PC-3 (cell line): ENCODE results near the gene RAB17. TPM values are rescaled to one million over a fixed set of nuclear protein-coding genes. Genes with fewer than 3 reads are reported as not detected.

ENCODE experiments used
- ATAC-seq: fragments of 200-7000 bp; cut with Tn5 transposase; 2 replicates; pipeline ENCODE4 v1.9.1; 2020; ENCODE audit warnings: mild to moderate bottlenecking, moderate library complexity
- BruUV-seq: library from RNA; stranded (reverse); fragments of 400-500 nt; replicated peaks from 2 replicates; lab custom pipeline; 2021; lab: Mats Ljungman, UMichigan
- CTCF ChIA-PET: fragments of 300-600 bp; sonication (Branson Sonifier 250); formaldehyde crosslinking; loops from one replicate; lab custom pipeline; 2022; ENCODE audit warnings: antibody characterized with exemption; lab: Charles Lee
- POLR2A ChIA-PET: fragments of 300-600 bp; sonication (Branson Sonifier 250); formaldehyde crosslinking; loops from one replicate; lab custom pipeline; 2022; ENCODE audit warnings: antibody characterized with exemption; ENCODE audit not compliant: unreplicated experiment; lab: Charles Lee
- DNase-seq: peaks from one replicate; pipeline ENCODE4 v3.0.0-alpha.2; 2015
- H2AFZ ChIP-seq: fragments of 300-600 bp; sonication (generic); 2 replicates; pipeline ENCODE4 v1.6.0; 2016; ENCODE audit warnings: antibody characterized with exemption, low read length
- H3F3A ChIP-seq: fragments of 300-600 bp; sonication (generic); one replicate; pipeline ENCODE4 v1.6.0; 2017; ENCODE audit warnings: antibody characterized with exemption, low read length, control low read depth, mild to moderate bottlenecking; ENCODE audit not compliant: unreplicated experiment
- H3K27ac ChIP-seq: fragments of 300-600 bp; sonication (generic); 2 replicates; pipeline ENCODE4 v1.5.1; 2016; ENCODE audit warnings: mild to moderate bottlenecking, low read length
- H3K27me3 ChIP-seq: fragments of 300-600 bp; sonication (generic); 2 replicates; pipeline ENCODE4 v1.6.1; 2016; ENCODE audit warnings: low read length, mixed read lengths
- H3K36me3 ChIP-seq: fragments of 300-600 bp; sonication (generic); 2 replicates; pipeline ENCODE4 v1.6.1; 2016; ENCODE audit warnings: low read depth, mixed run types, low read length, mixed read lengths
- H3K4me1 ChIP-seq: fragments of 300-600 bp; sonication (generic); 2 replicates; pipeline ENCODE4 v1.5.1; 2016; ENCODE audit warnings: low read length; ENCODE audit not compliant: insufficient read depth
- H3K4me2 ChIP-seq: fragments of 300-600 bp; sonication (generic); 2 replicates; pipeline ENCODE4 v1.6.0; 2016; ENCODE audit warnings: low read length
- H3K4me3 ChIP-seq: fragments of 300-600 bp; sonication (generic); 2 replicates; pipeline ENCODE4 v1.5.1; 2016; ENCODE audit warnings: mild to moderate bottlenecking, low read length, mixed read lengths
- H3K79me2 ChIP-seq: fragments of 300-600 bp; sonication (generic); 2 replicates; pipeline ENCODE4 v1.6.1; 2017; ENCODE audit warnings: low read length, mixed read lengths
- H3K9ac ChIP-seq: fragments of 300-600 bp; sonication (generic); 2 replicates; pipeline ENCODE4 v1.6.0; 2016; ENCODE audit warnings: mild to moderate bottlenecking, low read length
- H3K9me2 ChIP-seq: fragments of 300-600 bp; sonication (generic); replicated peaks from 2 replicates; pipeline ENCODE4 v1.6.1; 2016; ENCODE audit warnings: mixed run types, low read length, mixed read lengths
- H3K9me3 ChIP-seq: fragments of 300-600 bp; sonication (generic); 2 replicates; pipeline ENCODE4 v1.6.1; 2016; ENCODE audit warnings: low read length, mixed read lengths
- H4K20me1 ChIP-seq: fragments of 300-600 bp; sonication (generic); 2 replicates; pipeline ENCODE4 v1.6.1; 2016; ENCODE audit warnings: low read length, mixed read lengths
- EZH2 ChIP-seq: fragments of 300-600 bp; sonication (generic); IDR thresholded peaks from one replicate; pipeline ENCODE4 v1.6.1; 2017; ENCODE audit warnings: antibody characterized with exemption, mild to moderate bottlenecking, low read length; ENCODE audit not compliant: unreplicated experiment
- EZH2phosphoT487 ChIP-seq: fragments of 300-600 bp; sonication (generic); IDR thresholded peaks from 2 replicates; pipeline ENCODE4 v1.6.1; 2018; ENCODE audit warnings: mild to moderate bottlenecking, antibody characterized with exemption, low read length, borderline replicate concordance
- intact Hi-C: fragments of 100-400 bp; cut with micrococcal nuclease; formaldehyde crosslinking; loops from 2 replicates; pipeline ENCODE4 v1.9.0; 2023
- total RNA-seq: library from RNA; depleted of rRNA; stranded (reverse); fragments of >200 nt; gene quantifications from 2 replicates; pipeline ENCODE4 v1.2.3, GENCODE V29; 2014
- TF ChIP-seq, protein P1 (sequence below): fragments of 300-600 bp; sonication (generic); conservative IDR thresholded peaks from 2 replicates; pipeline ENCODE4 v1.5.1; 2017; ENCODE audit warnings: antibody characterized with exemption, low read depth, mild to moderate bottlenecking, low read length

Gene RAB17
- total RNA-seq, 1 experiment from 2014 or later: 28.9 TPM

DNA sequence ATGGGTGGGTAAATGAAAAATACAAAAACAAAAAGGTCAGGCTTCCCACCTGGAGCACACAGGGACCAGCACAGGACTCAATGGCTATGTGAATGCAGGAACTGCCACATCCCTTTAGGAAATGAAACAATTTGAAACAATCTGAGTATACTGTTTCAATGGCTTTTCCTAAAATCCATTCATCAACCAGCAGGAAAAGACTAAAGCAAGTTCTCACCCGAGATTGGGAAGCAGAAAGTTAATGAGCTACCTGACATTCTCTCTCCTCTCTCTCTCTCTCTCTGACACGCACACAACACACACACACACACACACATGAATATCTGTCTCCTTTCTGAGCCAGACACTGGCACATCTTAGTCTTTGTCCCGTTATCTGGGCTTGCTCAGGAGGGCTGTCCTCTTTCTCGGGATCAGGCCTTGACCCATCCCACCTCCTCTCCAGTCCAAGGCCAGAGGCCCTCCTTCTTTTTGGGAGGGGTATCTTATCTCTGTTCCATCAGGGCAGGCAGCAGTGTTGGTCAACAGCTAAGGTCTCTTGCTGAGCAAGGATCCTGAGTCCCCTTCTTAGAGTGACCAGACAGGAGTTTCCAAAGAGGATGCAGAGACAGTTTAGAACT, 25.2 kb upstream of the RAB17 start:
- Histone ChIP-seq H3K79me2 (no peaks in the 10 kb centered on the region), H3K9me3 (no peaks in the 10 kb centered on the region), H3K36me3 (no peaks in the 10 kb centered on the region), H3F3A (no peaks in the 10 kb centered on the region), H3K4me1 (peaks cover 7% of the 10 kb centered on the region; the same call in 1 of the 2 replicates), H2AFZ (no peak overlapping the region), H3K4me2 (no peak overlapping the region), H4K20me1 (no peaks in the 10 kb centered on the region), H3K27ac (no peak overlapping the region), H3K27me3 (no peaks in the 10 kb centered on the region), H3K9me2 (no peaks in the 10 kb centered on the region), H3K4me3 (no peak overlapping the region), H3K9ac (no peak overlapping the region)
- TF ChIP-seq EZH2phosphoT487 (no peak), EZH2 (no peak)
- TF ChIP-seq, protein P1, sequence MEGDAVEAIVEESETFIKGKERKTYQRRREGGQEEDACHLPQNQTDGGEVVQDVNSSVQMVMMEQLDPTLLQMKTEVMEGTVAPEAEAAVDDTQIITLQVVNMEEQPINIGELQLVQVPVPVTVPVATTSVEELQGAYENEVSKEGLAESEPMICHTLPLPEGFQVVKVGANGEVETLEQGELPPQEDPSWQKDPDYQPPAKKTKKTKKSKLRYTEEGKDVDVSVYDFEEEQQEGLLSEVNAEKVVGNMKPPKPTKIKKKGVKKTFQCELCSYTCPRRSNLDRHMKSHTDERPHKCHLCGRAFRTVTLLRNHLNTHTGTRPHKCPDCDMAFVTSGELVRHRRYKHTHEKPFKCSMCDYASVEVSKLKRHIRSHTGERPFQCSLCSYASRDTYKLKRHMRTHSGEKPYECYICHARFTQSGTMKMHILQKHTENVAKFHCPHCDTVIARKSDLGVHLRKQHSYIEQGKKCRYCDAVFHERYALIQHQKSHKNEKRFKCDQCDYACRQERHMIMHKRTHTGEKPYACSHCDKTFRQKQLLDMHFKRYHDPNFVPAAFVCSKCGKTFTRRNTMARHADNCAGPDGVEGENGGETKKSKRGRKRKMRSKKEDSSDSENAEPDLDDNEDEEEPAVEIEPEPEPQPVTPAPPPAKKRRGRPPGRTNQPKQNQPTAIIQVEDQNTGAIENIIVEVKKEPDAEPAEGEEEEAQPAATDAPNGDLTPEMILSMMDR: no peak
- no TSS peak for BruUV-seq
- CTCF ChIA-PET: no interaction called here
- DNase-seq (no peak), ATAC-seq (no peak)
- intact Hi-C loops: no loop called here
- POLR2A ChIA-PET: no interaction called here

DNA sequence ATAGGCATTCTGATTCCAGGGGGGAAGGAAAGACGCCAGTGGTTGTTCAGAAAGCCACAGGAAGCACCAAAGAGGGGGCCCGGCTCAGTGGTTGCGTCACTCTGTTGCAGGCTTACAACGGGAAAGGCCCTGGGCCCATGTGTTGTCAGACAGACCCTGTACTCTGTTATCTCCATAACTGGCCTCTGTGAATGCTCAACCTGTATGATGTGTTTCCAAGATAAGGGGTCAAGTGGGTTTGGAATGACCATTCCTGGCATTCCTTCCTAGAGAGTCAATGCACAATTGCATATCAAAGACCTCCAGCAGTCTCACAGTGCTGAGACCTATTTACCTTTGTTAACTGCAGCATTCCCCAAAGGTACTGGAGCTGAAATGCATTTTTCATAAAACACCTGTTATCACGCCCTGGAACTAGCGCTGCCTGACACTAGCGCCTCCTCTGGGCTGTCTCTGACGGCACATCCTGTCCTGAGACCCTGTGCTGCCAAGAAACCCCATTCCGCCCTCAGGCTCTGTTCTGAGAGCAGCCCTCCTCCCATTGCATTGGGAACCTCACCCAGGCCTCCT, 23.7 kb upstream of the RAB17 start:
- no peaks in the 10 kb centered on the region for H4K20me1 ChIP-seq
- DNase-seq: no peak

More for the DNA sequence above, 23.7 kb upstream of the RAB17 start:
- Histone ChIP-seq H3K79me2 (no peaks in the 10 kb centered on the region), H3F3A (no peaks in the 10 kb centered on the region), H3K4me3 (no peak overlapping the region), H3K27me3 (no peaks in the 10 kb centered on the region), H3K9me2 (no peaks in the 10 kb centered on the region), H3K4me1 (peaks cover 7% of the 10 kb centered on the region; the same call in 1 of the 2 replicates), H3K4me2 (no peak overlapping the region), H3K36me3 (no peaks in the 10 kb centered on the region), H3K9me3 (no peaks in the 10 kb centered on the region), H3K27ac (no peak overlapping the region), H3K9ac (no peak overlapping the region), H2AFZ (no peak overlapping the region)
- no peak for TF ChIP-seq EZH2phosphoT487
- TF ChIP-seq, protein P1: no peak
- no peak for TF ChIP-seq EZH2
- BruUV-seq: no TSS peak
- intact Hi-C loops: no loop called here
- no peak for ATAC-seq
- ChIA-PET POLR2A (no interaction called here), CTCF (no interaction called here)
